SJCRH30 (cell line): ENCODE data around the gene L1CAM. TPM values are rescaled to one million over a fixed set of nuclear protein-coding genes. Genes with fewer than 3 reads are reported as not detected.

Experiments used
- DNase-seq, 2 experiments: peaks; one replicate each; pipeline ENCODE4 v3.0.0-alpha.2; 2015 to 2020
- H3K27ac ChIP-seq: fragments of 250-450 bp; sonication (Bioruptor Pico); 2 replicates; pipeline ENCODE4 v1.5.1; 2020; ENCODE audit warnings: mild to moderate bottlenecking, moderate library complexity
- H3K27me3 ChIP-seq: fragments of 250-450 bp; sonication (Bioruptor Pico); 2 replicates; pipeline ENCODE4 v1.5.1; 2020; ENCODE audit warnings: mild to moderate bottlenecking, moderate library complexity
- H3K36me3 ChIP-seq: fragments of 250-450 bp; sonication (Bioruptor Pico); 2 replicates; pipeline ENCODE4 v1.5.1; 2020; ENCODE audit warnings: mild to moderate bottlenecking, moderate library complexity
- H3K4me1 ChIP-seq: fragments of 250-450 bp; sonication (Bioruptor Pico); 2 replicates; pipeline ENCODE4 v1.5.1; 2020; ENCODE audit warnings: mild to moderate bottlenecking, moderate library complexity
- H3K4me3 ChIP-seq: fragments of 250-450 bp; sonication (Bioruptor Pico); 2 replicates; pipeline ENCODE4 v1.5.1; 2020; ENCODE audit warnings: mild to moderate bottlenecking, moderate library complexity
- H3K9me3 ChIP-seq: fragments of 250-450 bp; sonication (Bioruptor Pico); replicated peaks from 2 replicates; pipeline ENCODE4 v1.5.1; 2020; ENCODE audit warnings: mild to moderate bottlenecking, moderate library complexity
- total RNA-seq: library from RNA; depleted of rRNA; stranded (reverse); fragments of >200 nt; shearing (Covaris generic); gene quantifications from 2 replicates; pipeline ENCODE4 v1.2.3, GENCODE V29; 2014

Gene L1CAM
- total RNA-seq, 1 experiment from 2014 or later = 14.2 TPM

DNA sequence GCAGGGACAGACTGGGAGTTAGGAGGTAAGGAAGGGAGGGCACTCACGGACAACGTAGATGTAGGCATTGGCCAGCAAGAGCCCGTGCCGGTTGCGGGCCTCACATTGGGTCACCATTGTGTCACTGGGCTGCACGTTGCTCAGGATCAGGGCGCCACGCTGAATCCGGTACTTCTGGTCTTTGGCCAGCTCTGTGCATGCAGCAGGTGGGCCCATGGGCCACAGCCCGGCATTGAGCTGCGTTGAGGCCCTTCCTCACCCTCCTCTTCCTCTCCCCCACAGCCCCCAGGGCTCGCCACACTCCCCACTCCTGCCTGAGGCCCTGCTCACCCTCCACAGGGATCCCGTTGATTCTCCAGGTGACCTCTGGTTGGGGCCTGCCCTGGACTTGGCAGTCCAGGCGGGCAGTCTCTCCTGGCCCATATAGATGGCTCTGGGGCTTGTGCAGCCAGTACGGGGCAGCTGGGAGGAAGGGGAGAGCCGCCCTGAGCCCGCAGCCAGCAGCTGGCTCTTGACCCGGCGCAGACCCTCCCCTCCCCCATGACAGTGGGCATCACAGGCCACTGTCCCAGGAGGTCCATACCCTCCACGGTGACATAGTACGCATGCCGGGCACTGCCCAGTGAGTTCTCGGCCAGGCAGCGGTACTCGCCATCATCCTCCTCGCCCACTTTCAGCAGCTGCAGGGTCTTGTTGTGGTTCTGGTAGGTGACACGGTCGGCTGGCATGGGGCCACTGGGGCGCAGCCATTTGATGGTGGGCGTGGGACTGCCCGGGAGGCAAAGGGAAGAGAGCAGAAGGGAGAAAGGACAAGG, 16.3 kb downstream of the L1CAM start:
- H3K36me3 ChIP-seq = no peaks in the 10 kb centered on the region
- no peaks in the 10 kb centered on the region for H3K27me3 ChIP-seq
- H3K9me3 ChIP-seq = no peaks in the 10 kb centered on the region
- H3K4me1 ChIP-seq = peaks cover 21% of the 10 kb centered on the region
- H3K4me3 ChIP-seq = no peak overlapping the region
- DNase-seq = no peak
- H3K27ac ChIP-seq = no peak overlapping the region

DNA sequence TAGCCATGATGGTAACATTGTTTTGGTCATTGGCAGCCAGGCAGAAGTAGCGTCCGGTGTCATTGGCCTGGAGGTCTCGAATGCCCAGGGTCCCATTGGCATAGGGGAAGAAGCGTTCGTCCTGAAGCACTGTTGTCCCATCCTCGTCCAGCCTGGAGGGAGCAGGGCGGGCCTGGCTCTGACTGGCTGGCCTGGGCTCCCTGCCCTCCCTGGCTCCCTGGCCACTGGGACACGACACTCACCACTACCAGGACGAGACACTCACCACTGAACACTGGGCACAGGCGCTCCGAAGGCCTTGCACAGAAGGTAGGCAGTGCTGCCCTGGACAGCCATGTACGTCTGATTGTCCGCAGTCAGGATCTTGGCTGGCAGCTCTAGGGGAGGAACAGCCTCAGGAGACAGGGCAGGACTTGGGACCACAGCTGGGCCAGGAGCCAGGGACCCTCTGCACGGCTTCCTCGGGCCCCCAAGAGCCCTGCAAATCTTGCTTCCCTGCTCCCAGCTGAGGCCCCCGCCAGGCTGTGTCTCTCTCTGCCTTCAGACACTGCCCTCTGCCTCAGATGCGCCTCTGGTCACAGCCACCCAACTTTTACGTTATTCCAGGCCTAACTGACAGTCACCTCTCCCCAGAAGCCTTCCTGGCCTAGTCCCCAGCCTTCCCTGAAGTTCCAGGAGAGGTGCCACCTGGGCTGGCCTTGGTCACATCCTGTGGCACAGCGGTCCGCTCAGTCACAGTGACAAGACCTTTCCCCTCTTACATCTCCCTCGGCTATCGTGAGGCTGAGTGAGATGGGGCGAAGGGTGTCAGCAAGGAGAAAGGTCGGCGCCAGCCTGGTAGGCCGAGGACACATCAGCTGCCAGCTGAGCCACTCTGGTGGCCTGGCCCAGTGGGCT, 17.1 kb downstream of the L1CAM start:
- Histone ChIP-seq H3K36me3 (no peaks in the 10 kb centered on the region), H3K4me3 (no peak overlapping the region), H3K4me1 (peaks cover 20% of the 10 kb centered on the region), H3K27ac (no peak overlapping the region), H3K9me3 (no peaks in the 10 kb centered on the region), H3K27me3 (no peaks in the 10 kb centered on the region)
- DNase-seq = no peak

DNA sequence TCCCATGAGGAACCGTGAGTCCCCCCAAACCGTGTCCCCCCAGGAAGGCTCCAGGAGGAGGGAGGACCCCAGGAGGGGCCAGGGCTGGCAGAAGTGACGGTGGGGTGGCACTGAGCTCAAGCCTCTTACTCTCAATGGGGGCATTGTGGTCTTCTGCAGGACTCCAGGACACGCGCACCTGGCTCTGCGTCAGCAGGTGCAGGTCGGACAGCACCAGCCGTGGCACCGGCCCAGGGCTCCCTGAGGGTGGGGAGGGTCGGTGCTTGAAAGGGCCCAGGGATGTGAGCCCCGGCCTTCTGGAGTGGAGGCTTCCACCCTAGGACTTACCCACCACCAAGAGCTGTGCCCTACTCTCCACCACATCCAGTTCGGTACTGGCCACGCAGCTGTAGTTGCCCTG, 18.3 kb downstream of the L1CAM start:
- Histone ChIP-seq H3K27me3 (no peaks in the 10 kb centered on the region), H3K4me3 (no peak overlapping the region), H3K27ac (no peak overlapping the region), H3K4me1 (peaks cover 9% of the 10 kb centered on the region; the same call in 1 of the 2 replicates), H3K36me3 (no peaks in the 10 kb centered on the region), H3K9me3 (no peaks in the 10 kb centered on the region)
- DNase-seq = no peak

DNA sequence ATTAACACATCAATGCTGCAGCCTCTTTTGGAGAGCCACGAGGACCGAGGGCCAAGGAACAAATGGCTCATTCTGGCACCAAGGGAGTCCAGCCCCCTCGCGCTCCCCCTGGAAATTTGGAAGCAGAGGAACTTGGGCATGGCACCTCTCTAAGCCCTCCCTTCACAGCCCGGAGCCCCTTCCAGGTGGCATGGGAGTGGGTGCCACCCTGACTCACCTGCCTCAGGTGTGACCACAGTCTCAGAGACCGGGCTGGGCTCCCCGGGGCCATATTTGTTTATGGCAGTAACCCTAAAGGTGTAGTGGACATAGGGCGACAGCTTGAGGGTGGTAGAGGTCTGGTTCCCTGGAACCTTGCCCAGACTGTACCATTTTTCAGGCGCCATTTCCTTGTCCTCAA, 18.8 kb downstream of the L1CAM start:
- H3K4me3 ChIP-seq = no peak overlapping the region

DNA sequence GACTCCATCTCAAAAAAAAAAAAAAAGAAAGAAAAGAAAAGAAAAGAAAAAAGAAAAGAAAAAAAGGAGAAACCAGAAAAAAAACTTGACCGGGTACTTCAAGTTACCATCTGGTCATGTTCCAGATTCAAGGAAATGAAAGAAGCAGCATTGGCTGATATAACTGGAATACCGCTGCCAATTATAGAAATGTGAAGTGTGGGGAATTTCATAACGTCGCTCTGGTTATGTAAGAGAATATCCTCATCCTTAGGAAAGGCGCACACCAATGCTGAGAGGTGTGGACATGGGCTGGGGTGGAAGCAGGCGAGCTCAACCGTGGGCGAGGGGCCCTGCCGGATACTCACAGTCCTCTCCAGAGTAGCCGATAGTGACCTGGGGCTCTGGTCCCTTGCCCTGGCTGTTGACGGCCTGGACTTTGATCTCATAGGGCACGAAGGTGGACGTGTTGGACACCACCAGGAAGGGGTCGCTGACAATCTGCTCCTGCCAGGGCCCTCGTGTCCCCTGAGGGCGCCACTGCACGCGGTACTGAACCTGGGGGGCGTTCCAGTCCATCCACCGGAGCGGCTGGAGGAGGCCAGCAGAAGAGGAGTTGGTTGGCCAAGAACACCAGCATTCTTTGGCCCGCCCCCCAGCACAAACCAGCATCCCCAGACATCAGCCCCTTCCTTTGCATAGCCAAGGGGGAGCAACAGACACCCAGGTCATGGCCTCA, 19.5 kb downstream of the L1CAM start:
- no peaks in the 10 kb centered on the region for H3K4me1 ChIP-seq
- no peak for DNase-seq
- H3K27ac ChIP-seq = no peak overlapping the region
- H3K9me3 ChIP-seq = no peaks in the 10 kb centered on the region
- no peak overlapping the region for H3K4me3 ChIP-seq
- H3K27me3 ChIP-seq = no peaks in the 10 kb centered on the region
- H3K36me3 ChIP-seq = no peaks in the 10 kb centered on the region

More for the DNA sequence above, 18.8 kb downstream of the L1CAM start:
- H3K27me3 ChIP-seq = no peaks in the 10 kb centered on the region
- H3K36me3 ChIP-seq = no peaks in the 10 kb centered on the region
- H3K4me1 ChIP-seq = peaks cover 4% of the 10 kb centered on the region; the same call in 1 of the 2 replicates
- no peak for DNase-seq
- no peaks in the 10 kb centered on the region for H3K9me3 ChIP-seq
- H3K27ac ChIP-seq = no peak overlapping the region

DNA sequence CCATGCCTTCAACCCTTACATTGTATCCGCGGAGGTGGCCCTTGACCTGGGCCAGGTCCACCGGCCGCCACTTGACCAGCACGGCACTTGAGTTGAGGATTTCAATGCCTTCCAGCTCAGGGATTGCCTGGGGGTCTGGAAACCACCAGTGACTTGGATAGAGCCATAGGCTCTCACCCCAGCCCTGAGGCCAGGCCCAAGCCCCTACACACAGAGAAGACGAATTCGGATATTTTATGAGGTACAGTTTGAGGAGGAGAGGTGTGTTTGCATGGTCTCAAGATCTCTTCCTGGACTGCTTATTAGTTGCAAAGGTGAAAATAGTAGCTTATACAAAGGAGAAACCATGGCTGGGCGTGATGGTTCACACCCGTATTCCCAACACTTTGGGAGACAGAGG, 20.3 kb downstream of the L1CAM start:
- Histone ChIP-seq H3K27me3 (no peaks in the 10 kb centered on the region), H3K9me3 (no peaks in the 10 kb centered on the region), H3K27ac (no peak overlapping the region), H3K36me3 (no peaks in the 10 kb centered on the region), H3K4me3 (no peak overlapping the region), H3K4me1 (no peaks in the 10 kb centered on the region)
- DNase-seq = no peak

DNA sequence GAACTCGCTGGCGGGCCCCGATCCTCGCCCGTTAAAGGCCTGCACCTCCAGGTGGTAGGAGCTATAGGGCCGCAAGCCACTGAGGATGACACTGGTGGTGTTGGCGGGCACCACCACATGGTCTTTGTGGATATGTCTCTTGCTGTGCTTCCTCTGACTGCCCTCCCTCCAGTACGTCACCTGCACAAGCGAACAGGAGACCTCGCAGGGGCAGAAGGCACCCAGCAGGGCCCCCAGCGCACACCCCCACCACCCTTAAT, 20.7 kb downstream of the L1CAM start:
- Histone ChIP-seq H3K27me3 (no peaks in the 10 kb centered on the region), H3K27ac (no peak overlapping the region), H3K9me3 (no peaks in the 10 kb centered on the region), H3K4me1 (no peaks in the 10 kb centered on the region), H3K36me3 (no peaks in the 10 kb centered on the region), H3K4me3 (no peak overlapping the region)
- DNase-seq = no peak

DNA sequence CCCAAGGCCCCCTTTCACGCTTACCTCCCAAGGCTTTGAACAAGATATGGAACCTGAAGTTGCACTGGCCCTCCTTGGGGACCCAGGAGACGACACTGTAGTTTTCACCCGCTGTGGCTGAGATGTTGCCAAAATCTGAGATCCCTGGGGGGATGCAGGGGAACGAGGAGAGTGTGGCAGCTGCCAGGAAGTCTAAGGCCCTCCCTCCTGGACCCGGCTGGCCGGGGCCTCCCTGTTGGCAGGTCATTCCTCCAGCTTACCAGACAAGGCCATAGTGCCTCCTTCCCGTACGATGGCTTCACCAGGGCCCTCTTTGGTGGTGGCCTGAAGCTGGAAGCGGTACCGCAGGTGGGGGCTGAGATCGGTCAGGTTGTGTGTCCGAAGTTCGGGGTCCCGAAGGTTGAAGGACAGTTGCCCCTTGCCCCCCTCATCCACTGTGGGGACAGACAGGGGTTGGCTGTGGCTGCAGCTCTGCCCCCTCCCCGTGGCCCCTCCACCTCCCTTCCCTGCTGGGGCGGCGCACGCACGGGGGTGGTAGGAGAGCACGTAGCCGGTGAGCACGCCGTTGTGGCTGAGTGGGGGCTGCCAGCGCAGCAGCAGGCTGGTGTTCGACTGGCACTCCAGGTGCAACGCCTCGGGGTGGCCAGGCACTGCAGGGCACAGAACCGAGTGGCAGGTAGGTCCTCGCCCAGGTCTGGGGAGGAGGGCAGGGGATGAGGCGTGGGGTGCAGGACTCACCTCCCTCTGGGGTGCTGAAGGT, 21.2 kb downstream of the L1CAM start:
- Histone ChIP-seq H3K4me1 (no peaks in the 10 kb centered on the region), H3K27me3 (no peaks in the 10 kb centered on the region), H3K36me3 (no peaks in the 10 kb centered on the region), H3K4me3 (no peak overlapping the region), H3K9me3 (no peaks in the 10 kb centered on the region), H3K27ac (no peak overlapping the region)
- DNase-seq = no peak

DNA sequence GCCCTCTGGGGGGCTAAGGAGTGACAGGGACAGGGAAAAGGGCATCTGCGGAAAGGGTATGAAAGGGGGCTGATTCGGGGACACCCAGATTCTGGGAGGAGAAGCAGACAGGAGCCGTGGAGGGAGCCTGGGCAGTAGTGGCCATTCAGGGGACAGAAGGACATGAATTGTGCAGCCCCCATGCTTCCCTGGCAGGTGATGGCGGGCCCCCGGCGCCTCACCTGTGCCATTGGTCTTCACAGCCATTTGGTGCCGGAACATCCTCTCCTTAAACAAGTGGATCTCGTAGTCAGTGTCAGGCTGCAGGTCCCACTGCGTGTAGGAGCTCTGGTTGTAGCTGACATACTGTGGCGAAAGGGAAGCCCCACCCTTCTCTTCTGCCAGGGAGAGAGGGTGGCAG, 21.9 kb downstream of the L1CAM start:
- no peaks in the 10 kb centered on the region for H3K9me3 ChIP-seq
- no peaks in the 10 kb centered on the region for H3K27me3 ChIP-seq
- no peak overlapping the region for H3K27ac ChIP-seq
- no peak overlapping the region for H3K4me3 ChIP-seq
- H3K4me1 ChIP-seq = no peaks in the 10 kb centered on the region
- H3K36me3 ChIP-seq = no peaks in the 10 kb centered on the region
- DNase-seq = no peak

DNA sequence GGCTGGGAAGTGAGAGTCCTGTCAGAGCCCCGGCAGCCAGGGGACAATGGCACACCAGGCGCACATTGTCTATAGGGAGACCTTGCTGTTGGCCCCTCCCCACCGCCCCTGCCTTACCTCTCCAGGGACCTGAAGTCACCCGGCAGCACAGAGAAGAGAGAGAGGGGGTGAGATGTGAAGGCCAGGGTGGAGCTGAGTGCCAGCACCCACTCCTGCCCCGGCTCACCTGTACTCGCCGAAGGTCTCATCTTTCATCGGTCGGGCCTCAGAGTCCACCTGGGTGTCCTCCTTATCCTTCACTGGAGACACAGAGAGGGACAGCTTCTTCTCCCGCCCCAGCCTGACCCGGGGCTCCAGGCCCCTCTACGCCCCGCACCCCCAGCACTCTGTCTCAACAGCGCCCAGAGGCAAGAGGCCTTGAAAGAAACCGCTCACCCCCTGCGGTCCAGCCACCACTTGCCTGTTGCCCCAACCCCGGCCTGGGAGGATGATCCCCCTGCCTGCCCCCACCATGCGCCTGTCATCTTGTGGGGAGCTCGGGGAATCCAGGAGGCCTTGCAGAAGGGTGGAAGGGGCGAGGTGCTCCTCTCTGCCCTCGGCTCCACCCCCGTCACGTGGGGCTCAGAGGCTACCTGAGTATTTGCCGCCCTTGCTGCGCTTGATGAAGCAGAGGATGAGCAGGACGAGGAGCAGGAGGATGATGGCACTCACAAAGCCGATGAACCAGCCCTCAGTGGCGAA, 22.6 kb downstream of the L1CAM start:
- Histone ChIP-seq H3K27me3 (no peaks in the 10 kb centered on the region), H3K9me3 (no peaks in the 10 kb centered on the region), H3K4me1 (no peaks in the 10 kb centered on the region), H3K27ac (no peak overlapping the region), H3K36me3 (no peaks in the 10 kb centered on the region), H3K4me3 (no peak overlapping the region)
- no peak for DNase-seq

DNA sequence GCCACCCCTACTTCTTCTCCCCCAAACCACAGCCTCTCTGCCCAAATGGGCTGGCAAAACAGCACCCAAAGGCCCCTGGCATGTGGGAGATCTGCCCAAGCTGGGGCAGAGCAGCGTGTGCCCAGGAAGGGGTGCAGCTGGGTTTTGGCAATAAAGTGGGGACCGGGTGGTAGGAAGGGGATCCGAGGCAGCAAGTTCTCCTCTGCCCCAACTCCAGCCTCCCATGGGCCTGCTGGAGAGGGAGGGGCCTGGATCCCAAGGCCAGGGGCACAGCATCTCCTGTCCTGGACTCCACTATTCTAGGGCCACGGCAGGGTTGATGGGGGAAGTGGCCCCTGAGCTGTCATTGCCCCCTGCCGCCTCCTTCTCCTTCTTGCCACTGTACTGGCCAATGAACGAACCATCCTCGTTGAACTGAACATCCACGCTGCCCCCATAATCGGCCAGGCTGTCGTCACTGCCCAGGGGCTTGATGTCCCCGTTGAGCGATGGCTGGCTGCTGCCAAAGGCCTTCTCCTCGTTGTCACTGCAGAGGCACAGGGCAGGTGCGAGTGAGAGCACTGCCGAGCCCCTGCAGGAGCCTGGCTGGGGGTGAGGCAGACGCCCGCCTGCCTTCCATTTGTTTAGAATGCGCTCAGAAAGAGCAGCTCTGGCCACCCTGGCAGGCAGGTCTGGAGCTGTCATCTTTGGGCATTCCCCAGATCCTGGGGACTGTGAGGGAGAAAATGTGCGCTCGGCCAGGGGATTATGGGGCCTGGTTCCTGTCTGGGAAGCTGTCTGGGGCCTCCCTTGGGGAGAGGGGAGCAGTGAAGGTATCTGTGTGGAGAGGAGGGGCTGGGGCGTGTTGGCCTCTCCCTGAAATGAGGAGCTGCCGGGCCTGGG, 23.4 kb downstream of the L1CAM start:
- H3K27ac ChIP-seq = no peak overlapping the region
- no peaks in the 10 kb centered on the region for H3K9me3 ChIP-seq
- H3K27me3 ChIP-seq = no peaks in the 10 kb centered on the region
- H3K36me3 ChIP-seq = no peaks in the 10 kb centered on the region
- H3K4me1 ChIP-seq = no peaks in the 10 kb centered on the region
- H3K4me3 ChIP-seq = no peak overlapping the region
- no peak for DNase-seq

DNA sequence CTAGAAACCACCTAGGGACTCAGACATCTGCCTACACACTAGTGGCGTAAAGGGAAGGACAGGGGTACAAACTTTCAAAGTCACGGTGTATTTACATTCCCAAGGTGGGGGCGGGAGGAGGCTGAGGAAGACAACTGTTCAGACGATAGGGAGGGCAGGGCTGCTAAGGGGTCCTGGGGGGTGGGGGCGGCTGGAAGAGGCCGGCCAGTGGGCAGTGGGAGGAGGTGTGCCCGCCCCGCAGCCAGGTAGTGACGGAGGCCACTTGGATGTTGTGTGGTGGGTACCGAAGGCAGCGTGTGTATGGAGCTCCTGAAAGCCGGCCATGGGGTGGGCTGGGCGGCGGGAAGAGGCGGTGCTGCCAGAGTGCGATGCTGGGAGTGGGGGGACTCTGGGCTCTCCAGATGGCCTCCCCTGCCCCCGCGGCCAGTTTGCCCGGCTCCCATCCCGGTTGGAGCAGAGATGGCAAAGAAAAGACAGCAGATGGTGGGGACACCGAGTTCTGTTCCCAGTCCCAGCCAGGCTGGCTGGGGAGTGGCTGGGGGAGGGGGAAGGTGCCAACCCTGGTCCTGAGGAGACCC, 24.2 kb downstream of the L1CAM start:
- H3K4me1 ChIP-seq = no peaks in the 10 kb centered on the region
- no peaks in the 10 kb centered on the region for H3K36me3 ChIP-seq
- no peaks in the 10 kb centered on the region for H3K27me3 ChIP-seq
- H3K9me3 ChIP-seq = no peaks in the 10 kb centered on the region
- H3K4me3 ChIP-seq = no peak overlapping the region
- DNase-seq = no peak
- H3K27ac ChIP-seq = no peak overlapping the region

DNA sequence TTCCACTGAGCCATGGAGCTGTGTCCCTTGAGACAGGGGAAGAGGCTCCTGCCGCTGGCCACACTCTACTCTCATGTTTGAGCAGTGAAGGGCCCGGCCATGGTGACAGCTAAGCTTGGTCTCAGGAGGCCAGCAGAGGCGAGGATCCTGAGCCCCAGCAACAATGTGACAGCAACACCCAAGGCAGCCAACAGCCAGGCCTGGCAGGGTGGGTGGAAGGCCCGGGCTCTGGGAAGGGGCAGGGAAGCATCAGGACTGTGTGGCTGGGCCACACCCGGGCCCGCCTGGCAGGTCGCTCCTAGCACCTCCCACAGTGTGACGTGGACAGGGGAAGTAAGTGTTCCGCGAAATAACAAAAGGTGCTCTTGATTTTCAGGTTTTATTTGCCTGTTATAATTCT, 24.8 kb downstream of the L1CAM start:
- no peak overlapping the region for H3K27ac ChIP-seq
- no peaks in the 10 kb centered on the region for H3K27me3 ChIP-seq
- no peak for DNase-seq
- H3K4me1 ChIP-seq = no peaks in the 10 kb centered on the region
- H3K36me3 ChIP-seq = no peaks in the 10 kb centered on the region
- no peak overlapping the region for H3K4me3 ChIP-seq
- H3K9me3 ChIP-seq = no peaks in the 10 kb centered on the region
